K562 (cell line): Measurements from ENCODE around the gene IKZF3.

ENCODE experiments used
- PKNOX1 ChIP-seq: fragments of 450-650 bp; IDR thresholded peaks from 2 replicates; pipeline ENCODE4 v1.6.1; 2016
- SREBF2 ChIP-seq: sonication (generic); formaldehyde crosslinking; IDR thresholded peaks from 2 replicates; pipeline ENCODE4 v1.4.0; 2020; ENCODE audit warnings: mild to moderate bottlenecking, missing genetic modification reagents
- TEAD4 ChIP-seq, 2 experiments: sonication (generic) in 1 of 2; formaldehyde crosslinking in 1 of 2; IDR thresholded peaks; 2 replicates each; pipeline versions ENCODE4 v1.6.1 to v1.8.0; 2012 to 2022; ENCODE audit warnings: borderline replicate concordance in 1 of 2, inconsistent platforms in 1 of 2, low read length in 1 of 2, mild to moderate bottlenecking in 1 of 2, missing genetic modification reagents in 1 of 2
- ZNF592 ChIP-seq: fragments of 450-650 bp; IDR thresholded peaks from 2 replicates; pipeline ENCODE4 v1.6.1; 2017; ENCODE audit warnings: antibody characterized with exemption, mild to moderate bottlenecking
- TF ChIP-seq, protein P1 (sequence below), 3 experiments: IDR thresholded peaks in 2 of 3; conservative IDR thresholded peaks in 1 of 3; 2 replicates each; pipeline ENCODE4 v1.5.1; 2011 to 2012; ENCODE audit warnings: low read length in 3 of 3, mild to moderate bottlenecking in 3 of 3, control low read depth in 2 of 3, improper control_type of control experiment in 1 of 3, inconsistent platforms in 1 of 3, low read depth in 1 of 3, mixed read lengths in 1 of 3, moderate library complexity in 1 of 3; ENCODE audit not compliant: insufficient read depth in 2 of 3

DNA sequence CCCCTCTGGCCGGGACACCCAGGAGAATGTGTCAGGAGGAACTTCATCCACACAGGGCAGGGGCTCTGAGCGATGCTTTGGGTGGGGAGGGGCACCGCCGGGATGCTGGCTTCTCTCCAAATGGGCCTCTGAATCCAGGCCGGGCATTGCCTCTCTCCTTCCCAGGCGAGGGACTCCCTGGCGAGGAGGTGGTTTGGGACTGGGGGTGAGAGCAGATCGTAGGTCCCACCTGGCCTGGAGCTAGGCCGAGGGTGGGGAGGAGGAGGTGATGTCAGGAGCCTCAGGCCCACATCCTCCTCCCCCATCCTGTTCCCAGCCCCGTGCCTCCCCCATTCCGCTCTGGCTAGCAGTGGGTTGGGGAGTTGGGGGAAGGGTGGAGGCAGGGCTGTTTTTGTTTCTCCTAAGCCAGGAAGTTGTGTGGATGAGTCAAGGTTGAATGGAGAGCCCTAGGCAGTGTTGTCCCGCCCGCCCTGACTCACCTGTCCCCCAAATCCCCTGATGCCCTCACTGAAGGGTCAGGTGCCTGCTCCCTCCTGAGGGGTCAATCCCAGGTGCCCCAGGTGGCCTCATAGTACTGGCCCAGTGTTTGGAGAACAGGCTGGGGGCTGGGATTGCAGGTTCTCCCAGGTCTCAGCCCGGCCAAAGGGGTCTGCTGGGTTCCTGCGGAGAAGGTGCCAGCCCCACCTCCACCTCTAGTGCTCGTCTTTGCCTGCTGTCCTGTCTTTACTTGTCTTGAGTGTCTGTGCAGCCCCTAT, 123.6 kb downstream of the IKZF3 start:
- TF ChIP-seq TEAD4 (IDR thresholded peaks at IDR 0.05; ENCODE audit: low read length) (no peak), TEAD4 (CRISPR knock-in tag; IDR thresholded peaks at IDR 0.05; ENCODE audit: borderline replicate concordance) (no peak), PKNOX1 (no peak), SREBF2 (CRISPR knock-in tag) (no peak), ZNF592 (no peak)
- TF ChIP-seq, protein P1, sequence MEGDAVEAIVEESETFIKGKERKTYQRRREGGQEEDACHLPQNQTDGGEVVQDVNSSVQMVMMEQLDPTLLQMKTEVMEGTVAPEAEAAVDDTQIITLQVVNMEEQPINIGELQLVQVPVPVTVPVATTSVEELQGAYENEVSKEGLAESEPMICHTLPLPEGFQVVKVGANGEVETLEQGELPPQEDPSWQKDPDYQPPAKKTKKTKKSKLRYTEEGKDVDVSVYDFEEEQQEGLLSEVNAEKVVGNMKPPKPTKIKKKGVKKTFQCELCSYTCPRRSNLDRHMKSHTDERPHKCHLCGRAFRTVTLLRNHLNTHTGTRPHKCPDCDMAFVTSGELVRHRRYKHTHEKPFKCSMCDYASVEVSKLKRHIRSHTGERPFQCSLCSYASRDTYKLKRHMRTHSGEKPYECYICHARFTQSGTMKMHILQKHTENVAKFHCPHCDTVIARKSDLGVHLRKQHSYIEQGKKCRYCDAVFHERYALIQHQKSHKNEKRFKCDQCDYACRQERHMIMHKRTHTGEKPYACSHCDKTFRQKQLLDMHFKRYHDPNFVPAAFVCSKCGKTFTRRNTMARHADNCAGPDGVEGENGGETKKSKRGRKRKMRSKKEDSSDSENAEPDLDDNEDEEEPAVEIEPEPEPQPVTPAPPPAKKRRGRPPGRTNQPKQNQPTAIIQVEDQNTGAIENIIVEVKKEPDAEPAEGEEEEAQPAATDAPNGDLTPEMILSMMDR (IDR thresholded peaks at IDR 0.05 in 2 of 3, conservative IDR thresholded peaks at IDR 0.05 in 1 of 3; ENCODE audit: insufficient read depth in 2 of 3, low read depth in 1 of 3, low read length in 3 of 3) = no peak
